HepG2 (cell line): ENCODE measurements around the gene TMEM238. TPM values are rescaled to one million over a fixed set of nuclear protein-coding genes. Genes with fewer than 3 reads are reported as not detected.

Experiments used
- ETV6 ChIP-seq: sonication (generic); formaldehyde crosslinking; conservative IDR thresholded peaks from 2 replicates; pipeline ENCODE4 v1.4.0; 2020; ENCODE audit warnings: missing genetic modification reagents
- HDAC1 ChIP-seq: sonication (generic); formaldehyde crosslinking; IDR thresholded peaks from 2 replicates; pipeline ENCODE4 v1.5.1; 2020; ENCODE audit warnings: mild to moderate bottlenecking, missing genetic modification reagents
- KLF16 ChIP-seq, 2 experiments: sonication (generic) in 1 of 2; formaldehyde crosslinking in 1 of 2; IDR thresholded peaks; 2 replicates each; pipeline versions ENCODE4 v1.6.1 to v1.8.0; 2016 to 2023; ENCODE audit warnings: missing genetic modification reagents in 2 of 2, missing compliant biosample characterization in 1 of 2
- MED1 ChIP-seq: sonication (generic); formaldehyde crosslinking; IDR thresholded peaks from 2 replicates; pipeline ENCODE4 v1.4.0; 2020; ENCODE audit warnings: missing genetic modification reagents
- MXD3 ChIP-seq: IDR thresholded peaks from 2 replicates; pipeline ENCODE4 v1.6.1; 2016; ENCODE audit warnings: mild to moderate bottlenecking, missing biosample characterization, missing genetic modification reagents
- NR2F1 ChIP-seq, 2 experiments: fragments of 450-650 bp in 1 of 2; formaldehyde crosslinking in 1 of 2; IDR thresholded peaks; 2 replicates each; pipeline versions ENCODE4 v1.5.0 to v1.6.1; 2016 to 2020; ENCODE audit warnings: mild to moderate bottlenecking in 1 of 2, missing compliant biosample characterization in 1 of 2, missing genetic modification reagents in 1 of 2, moderate library complexity in 1 of 2
- PATZ1 ChIP-seq: sonication (generic); formaldehyde crosslinking; IDR thresholded peaks from 2 replicates; pipeline ENCODE4 v1.4.0; 2020; ENCODE audit warnings: missing genetic modification reagents
- PAXIP1 ChIP-seq: sonication (generic); formaldehyde crosslinking; conservative IDR thresholded peaks from 2 replicates; pipeline ENCODE4 v1.4.0; 2020; ENCODE audit warnings: mild to moderate bottlenecking, missing genetic modification reagents, moderate library complexity
- RBM22 ChIP-seq: fragments of 200-400 bp; formaldehyde crosslinking; optimal IDR thresholded peaks from 2 replicates; pipeline ENCODE3; 2017; ENCODE audit warnings: mild to moderate bottlenecking, low read length, moderate library complexity
- SAP130 ChIP-seq: IDR thresholded peaks from 2 replicates; pipeline ENCODE4 v1.6.1; 2016; ENCODE audit warnings: low read depth
- SP2 ChIP-seq: sonication (generic); formaldehyde crosslinking; IDR thresholded peaks from 2 replicates; pipeline ENCODE4 v1.5.1; 2020; ENCODE audit warnings: mild to moderate bottlenecking, missing genetic modification reagents
- SP5 ChIP-seq: IDR thresholded peaks from 2 replicates; pipeline ENCODE4 v1.6.1; 2016; ENCODE audit warnings: low read depth, borderline replicate concordance
- STAT5B ChIP-seq: sonication (generic); formaldehyde crosslinking; IDR thresholded peaks from 2 replicates; pipeline ENCODE4 v1.4.0; 2020; ENCODE audit warnings: missing genetic modification reagents
- TEAD3 ChIP-seq: optimal IDR thresholded peaks from 2 replicates; pipeline ENCODE3; 2016; ENCODE audit warnings: borderline replicate concordance
- TERF1 ChIP-seq: sonication (generic); formaldehyde crosslinking; IDR thresholded peaks from 2 replicates; pipeline ENCODE4 v1.8.0; 2022; ENCODE audit warnings: mild to moderate bottlenecking, missing genetic modification reagents, moderate library complexity
- THAP11 ChIP-seq: IDR thresholded peaks from 2 replicates; pipeline ENCODE4 v1.6.1; 2016; ENCODE audit warnings: missing biosample characterization, missing genetic modification reagents
- ZBTB10 ChIP-seq: sonication (generic); formaldehyde crosslinking; IDR thresholded peaks from 2 replicates; pipeline ENCODE4 v1.4.0; 2020; ENCODE audit warnings: missing genetic modification reagents, borderline replicate concordance
- ZFP62 ChIP-seq: sonication (generic); formaldehyde crosslinking; IDR thresholded peaks from 2 replicates; pipeline ENCODE4 v1.4.0; 2020; ENCODE audit warnings: missing genetic modification reagents
- ZNF33B ChIP-seq: sonication (generic); formaldehyde crosslinking; IDR thresholded peaks from 2 replicates; pipeline ENCODE4 v1.5.1; 2020; ENCODE audit warnings: mild to moderate bottlenecking, missing genetic modification reagents
- polyA plus RNA-seq, 8 experiments: library from polyadenylated mRNA; depleted of rRNA in 3 of 8; stranded (reverse) in 7 of 8; unstranded in 1 of 8; fragments of >200 nt; fragmentation: Illumina TruSeq in 4 of 8; extraction: Trizol in 4 of 8; gene quantifications; 2 replicates each; pipeline versions ENCODE4 v1.2.1 to v1.2.3, GENCODE V29; 2011 to 2016; ENCODE audit warnings: low read depth in 4 of 8, missing spikeins in 1 of 8, mixed read lengths in 1 of 8; ENCODE audit not compliant: insufficient read depth in 1 of 8
- total RNA-seq, 5 experiments: library from RNA; depleted of rRNA; stranded (reverse); fragments of >200 nt; fragmentation: Illumina TruSeq; extraction: Trizol; gene quantifications; 2 replicates each; pipeline ENCODE4 v1.2.3, GENCODE V29; 2016; ENCODE audit warnings: low read depth in 1 of 5

Gene TMEM238
- total and polyA plus RNA-seq, 2 of the 13 experiments (the other 11 are each of a cell fraction or from before 2014, with no cell fraction given), result not detected

GRCh38 chr19:55372316-55373081 lies 11.6 kb downstream of the TMEM238 start (continued):
- TF ChIP-seq ZBTB10 (CRISPR knock-in tag), result peak; percentile 54; the same call in 1 of the 2 replicates
- peak; percentile 32 for TF ChIP-seq SAP130
- peak; percentile 52 for TF ChIP-seq PAXIP1 (CRISPR knock-in tag)
- TF ChIP-seq ETV6 (CRISPR knock-in tag), result no peak
- TF ChIP-seq SP5 (CRISPR knock-in tag), result peak; percentile 31; the same call in 1 of the 2 replicates
- 0 out of 2 replicates have a peak, but pooled peaks have one; percentile 19 for TF ChIP-seq HDAC1 (CRISPR knock-in tag)
- no peak for TF ChIP-seq STAT5B (CRISPR knock-in tag)
- TF ChIP-seq MXD3 (CRISPR knock-in tag), result no peak
- TF ChIP-seq TERF1 (CRISPR knock-in tag), result no peak
- TF ChIP-seq MED1 (CRISPR knock-in tag), result peak; percentile 40
- 0 out of 4 replicates have a peak, but pooled peaks of 1 of the 2 experiments have one; percentile 24 for TF ChIP-seq NR2F1 (CRISPR knock-in tag; IDR thresholded peaks at IDR 0.05)
- TF ChIP-seq ZNF33B, result no peak
- peak in 1 of 2 experiments; percentile 28; a peak in 1 of 4 replicates for TF ChIP-seq KLF16 (CRISPR knock-in tag; IDR thresholded peaks at IDR 0.05)
- TF ChIP-seq TEAD3, result no peak
- no peak for TF ChIP-seq RBM22
- TF ChIP-seq ZFP62 (CRISPR knock-in tag), result no peak
- 0 out of 2 replicates have a peak, but pooled peaks have one; percentile 30 for TF ChIP-seq SP2 (CRISPR knock-in tag)
- TF ChIP-seq PATZ1 (CRISPR knock-in tag), result peak; percentile 95
- 0 out of 2 replicates have a peak, but pooled peaks have one; percentile 29 for TF ChIP-seq THAP11 (CRISPR knock-in tag)
